Ascending aorta (tissue), 2 donors: Measurements from ENCODE around the gene PFKP. TPM values are rescaled to one million over a fixed set of nuclear protein-coding genes. Genes with fewer than 3 reads are reported as not detected.
A peak's percentile ranks its signal among the peaks of the same experiment; 100 is the strongest.

Experiments
- DNase-seq, 2 donors: peaks; one replicate each; pipeline ENCODE4 v3.0.0-alpha.2; 2019; ENCODE audit warnings: low spot score in 2 of 2
- H3K27ac ChIP-seq, 2 donors: fragments of 200-600 bp; sonication (generic); one replicate each; pipeline ENCODE4 v1.5.1; 2016 to 2017; ENCODE audit warnings: mild to moderate bottlenecking in 1 of 2
- H3K27me3 ChIP-seq: fragments of 200-600 bp; sonication (generic); one replicate; pipeline ENCODE4 v1.5.1; 2017
- H3K36me3 ChIP-seq, 2 donors: fragments of 200-600 bp; sonication (generic); one replicate each; pipeline ENCODE4 v1.5.1; 2016
- H3K4me1 ChIP-seq, 2 donors: fragments of 200-600 bp; sonication (generic); one replicate each; pipeline ENCODE4 v1.5.1; 2016 to 2017; ENCODE audit warnings: mild to moderate bottlenecking in 1 of 2
- H3K4me3 ChIP-seq, 2 donors: fragments of 200-600 bp; sonication (generic); one replicate each; pipeline ENCODE4 v1.5.1; 2016 to 2017; ENCODE audit warnings: mild to moderate bottlenecking in 1 of 2
- H3K9me3 ChIP-seq, 2 donors: fragments of 200-600 bp; sonication (generic); one replicate each; pipeline ENCODE4 v1.5.1; 2016
- CTCF ChIP-seq, 3 experiments: fragments of 200-600 bp in 2 of 3; fragments of 450-650 bp in 1 of 3; sonication (generic) in 2 of 3; IDR thresholded peaks; one replicate each; pipeline ENCODE4 v1.5.1; 2016 to 2019; ENCODE audit warnings: antibody characterized with exemption in 3 of 3, mild to moderate bottlenecking in 1 of 3, moderate library complexity in 1 of 3
- intact Hi-C: fragments of 100-400 bp; cut with DNase I; formaldehyde crosslinking; loops from one replicate; pipeline ENCODE4 v1.15.1; 2023
- total RNA-seq: library from RNA; depleted of rRNA; stranded (reverse); fragments of >200 nt; gene quantifications from one replicate; pipeline ENCODE4 v1.1.0, GENCODE V29; 2016

Gene PFKP
- total RNA-seq, 1 donor from 2014 or later, result 197 TPM

- Histone ChIP-seq H3K27me3 (no peaks in the 10 kb centered on the region), H3K4me3 (no peak overlapping the region), H3K9me3 (no peaks in the 10 kb centered on the region), H3K4me1 (no peaks in the 10 kb centered on the region), H3K36me3 (peaks cover 4 to 6% of the 10 kb centered on the region in 2 donors), H3K27ac (no peak overlapping the region)
- no peak for TF ChIP-seq CTCF (IDR thresholded peaks at IDR 0.05)
- no peak for DNase-seq
- intact Hi-C loops, result no loop called here
Measured at GRCh38 chr10:3077940-3078630, 10.7 kb downstream of the PFKP start.

GRCh38 chr10:3081383-3081981 lies 14.1 kb downstream of the PFKP start:
- DNase-seq, result no peak
- no peaks in the 10 kb centered on the region for H3K4me1 ChIP-seq

GRCh38 chr10:3082290-3082689 lies 14.9 kb downstream of the PFKP start:
- intact Hi-C loops, result no loop called here
- no peak overlapping the region for H3K4me3 ChIP-seq
- H3K27me3 ChIP-seq, result no peaks in the 10 kb centered on the region
- TF ChIP-seq CTCF (IDR thresholded peaks at IDR 0.05), result no peak
- peaks cover 0 to 8% of the 10 kb centered on the region in 2 donors for H3K36me3 ChIP-seq
- H3K4me1 ChIP-seq, result no peaks in the 10 kb centered on the region
- no peak overlapping the region for H3K27ac ChIP-seq
- no peaks in the 10 kb centered on the region for H3K9me3 ChIP-seq
- DNase-seq, result peak in 1 of 2 donors; percentile 52

More at GRCh38 chr10:3081383-3081981, 14.1 kb downstream of the PFKP start:
- no peak for TF ChIP-seq CTCF (IDR thresholded peaks at IDR 0.05)
- Histone ChIP-seq H3K27ac (no peak overlapping the region), H3K9me3 (no peaks in the 10 kb centered on the region), H3K27me3 (no peaks in the 10 kb centered on the region), H3K36me3 (peaks cover 3 to 8% of the 10 kb centered on the region in 2 donors), H3K4me3 (no peak overlapping the region)
- intact Hi-C loops, result no loop called here

- H3K36me3 ChIP-seq, result peaks cover 0 to 8% of the 10 kb centered on the region in 2 donors
- no peak for TF ChIP-seq CTCF (IDR thresholded peaks at IDR 0.05)
- H3K4me1 ChIP-seq, result peaks cover under 1 to 9% of the 10 kb centered on the region in 2 donors
- no peaks in the 10 kb centered on the region for H3K9me3 ChIP-seq
- peak in 1 of 2 donors; percentile 40 for DNase-seq
- H3K27me3 ChIP-seq, result no peaks in the 10 kb centered on the region
- H3K27ac ChIP-seq, result no peak overlapping the region
- intact Hi-C loops, result no loop called here
- no peak overlapping the region for H3K4me3 ChIP-seq
Measured at GRCh38 chr10:3085785-3086567, 18.6 kb downstream of the PFKP start.

- TF ChIP-seq CTCF (IDR thresholded peaks at IDR 0.05), result no peak
- intact Hi-C loops, result loop anchor here (5.0 kb wide), 1 partner anchor 43 kb away; no protein-coding TSS in a partner anchor
- no peaks in the 10 kb centered on the region for H3K9me3 ChIP-seq
- peaks cover 9 to 30% of the 10 kb centered on the region in 2 donors for H3K4me1 ChIP-seq
- H3K27ac ChIP-seq, result peak overlapping the region; percentile 85 to 86
- H3K27me3 ChIP-seq, result no peaks in the 10 kb centered on the region
- DNase-seq, result no peak
- no peaks in the 10 kb centered on the region for H3K36me3 ChIP-seq
- H3K4me3 ChIP-seq, result no peak overlapping the region
Measured at GRCh38 chr10:3090388-3090787, 23.0 kb downstream of the PFKP start.
